ENCODE data around the gene CD3G.

DNA sequence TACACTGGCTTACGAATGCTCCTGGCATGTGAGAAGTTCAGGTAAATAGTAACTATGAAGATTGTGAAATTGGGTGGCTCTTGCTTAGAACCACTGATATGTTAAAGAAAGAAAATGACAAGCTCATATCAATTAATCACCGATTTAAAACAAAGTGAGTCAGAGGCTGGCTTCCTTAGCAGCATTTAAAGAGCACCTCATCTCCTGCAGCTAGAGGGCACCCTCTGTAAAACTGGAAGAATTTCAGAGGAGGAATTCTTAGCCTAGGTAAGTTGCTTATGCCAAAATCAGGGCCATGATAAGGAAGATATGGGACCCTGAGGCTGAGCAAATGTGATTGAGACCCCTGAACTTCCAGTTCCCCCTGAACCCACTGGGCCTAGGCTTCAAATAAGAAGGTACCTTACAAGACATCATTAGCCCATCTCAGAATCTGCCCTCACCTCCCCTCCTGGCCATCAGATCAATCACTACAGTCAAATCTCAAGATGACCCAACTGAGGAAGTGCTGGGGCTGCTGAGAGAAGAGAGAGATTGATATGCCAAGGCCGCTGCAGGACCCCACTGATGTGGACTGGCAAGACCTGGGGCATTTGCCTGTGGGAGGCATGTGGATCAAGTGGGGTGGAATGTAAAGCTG lies 48.2 kb upstream of the CD3G start:
- TF ChIP-seq POLR2AphosphoS5 (IDR thresholded peaks at IDR 0.05; ENCODE audit: low read depth, low read length) (no peak), TAF1 (IDR thresholded peaks at IDR 0.05; ENCODE audit: low read depth, low read length) (no peak), POU2F2 (IDR thresholded peaks at IDR 0.05; ENCODE audit: low read depth, low read length) (no peak), POLR2A (IDR thresholded peaks at IDR 0.05; ENCODE audit: low read depth, low read length) (no peak), SPI1 (IDR thresholded peaks at IDR 0.05; ENCODE audit: low read depth, low read length) (no peak)
